Stimulated activated naive CD4-positive, alpha-beta T cell treated with Interleukin-2 at 50 U/mL for 16 hours (primary cell): ENCODE results near the gene GPR37L1.
"Not testable (repeated sequence)": the region's sequence is repeated elsewhere in the genome, so short reads cannot be mapped to it uniquely, and the experiment has no call there.

Experiments used
- DNase-seq: peaks from one replicate; lab custom pipeline; 2025; lab: John Stamatoyannopoulos, UW

The GPR37L1 gene

DNA sequence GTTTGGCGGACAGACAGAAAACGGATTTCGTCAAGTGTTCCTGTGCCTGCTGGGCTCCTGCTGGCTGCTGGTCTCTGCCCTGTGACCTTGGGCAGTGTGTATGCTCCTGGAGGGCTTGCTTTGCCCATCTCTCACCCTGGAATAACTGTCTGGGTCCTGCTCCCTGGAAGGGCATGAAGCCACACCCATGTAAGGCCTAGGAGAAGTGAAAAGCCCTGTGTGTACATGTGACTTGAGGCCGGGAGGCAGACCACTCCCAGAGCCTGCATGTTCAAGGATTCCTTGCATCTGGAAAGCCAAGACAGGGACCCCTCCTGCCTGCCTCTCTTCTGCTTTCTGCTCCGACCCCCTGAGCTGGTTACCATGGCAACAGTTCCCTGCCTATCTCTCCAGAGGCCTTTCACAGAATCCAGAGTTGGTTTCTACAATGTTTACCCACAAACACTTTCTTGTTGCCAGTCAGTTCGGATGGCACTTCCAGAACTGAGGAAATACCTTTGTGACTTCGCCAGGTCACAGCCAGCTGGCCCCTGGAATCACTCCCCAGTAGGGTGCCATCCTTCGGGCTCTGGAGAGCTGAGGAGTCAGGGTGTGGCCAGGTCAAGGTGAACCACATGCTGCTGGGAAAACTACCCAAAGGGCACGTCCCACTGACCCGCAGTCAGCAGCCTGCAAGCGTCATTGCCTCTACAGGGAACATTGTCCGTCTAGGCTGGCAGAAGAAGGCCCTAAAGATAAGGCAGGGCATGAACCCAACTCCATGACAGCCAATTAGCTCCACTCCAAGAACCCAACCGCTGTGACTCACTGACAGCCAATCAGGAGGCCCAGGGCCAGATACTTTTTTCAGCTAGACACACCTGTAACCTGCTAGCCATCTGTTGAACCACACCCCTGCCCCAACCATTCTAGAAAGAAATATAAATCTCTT, 14.7 kb upstream of the GPR37L1 start:
- DNase-seq: no peak

- no peak for DNase-seq
Measured at GRCh38 chr1:202110977-202111376, 11.7 kb upstream of the GPR37L1 start.

GRCh38 chr1:202111589-202111988, 11.1 kb upstream of the GPR37L1 start:
- DNase-seq: not testable (repeated sequence)

DNA sequence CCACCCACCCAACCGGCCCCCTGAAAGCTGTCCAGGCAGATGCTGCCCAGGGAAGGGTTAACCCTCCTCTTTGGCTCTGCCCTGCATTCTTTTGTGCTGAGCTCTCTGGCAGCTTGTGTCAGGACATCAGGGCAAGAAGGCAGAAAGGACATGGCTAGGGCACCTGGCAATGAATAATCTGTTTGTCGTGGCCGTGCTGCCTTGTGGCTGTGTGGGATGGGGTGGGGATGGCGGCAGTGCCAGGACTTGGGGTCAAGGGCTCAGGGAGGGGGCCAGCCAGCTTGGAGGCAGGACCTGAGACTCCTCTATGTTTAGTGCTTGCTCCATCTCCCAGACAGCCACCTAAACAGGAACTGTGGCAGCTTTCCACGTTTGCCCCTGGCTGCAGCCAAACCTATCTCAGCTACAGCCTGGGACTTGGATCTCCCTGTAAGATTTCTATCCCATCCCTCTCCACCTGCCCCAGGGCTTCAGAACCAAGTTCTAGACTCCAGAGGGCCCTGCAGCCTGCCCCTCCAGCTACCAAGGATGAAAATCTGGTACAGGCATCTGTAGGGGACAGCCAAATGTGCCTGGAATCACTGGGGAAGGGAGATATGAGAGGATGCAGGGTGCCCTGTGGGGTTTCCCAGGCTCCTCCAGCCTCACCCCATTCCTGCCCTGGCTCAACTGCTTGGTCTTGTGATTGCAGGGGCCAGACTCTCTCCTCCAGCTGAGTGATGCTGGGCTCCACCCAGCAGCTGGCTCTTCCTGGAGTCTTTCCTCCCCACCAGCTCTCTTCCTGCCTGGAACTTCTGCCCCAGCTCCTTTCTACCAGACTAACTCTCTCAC, 9.6 kb upstream of the GPR37L1 start:
- no peak for DNase-seq

DNA sequence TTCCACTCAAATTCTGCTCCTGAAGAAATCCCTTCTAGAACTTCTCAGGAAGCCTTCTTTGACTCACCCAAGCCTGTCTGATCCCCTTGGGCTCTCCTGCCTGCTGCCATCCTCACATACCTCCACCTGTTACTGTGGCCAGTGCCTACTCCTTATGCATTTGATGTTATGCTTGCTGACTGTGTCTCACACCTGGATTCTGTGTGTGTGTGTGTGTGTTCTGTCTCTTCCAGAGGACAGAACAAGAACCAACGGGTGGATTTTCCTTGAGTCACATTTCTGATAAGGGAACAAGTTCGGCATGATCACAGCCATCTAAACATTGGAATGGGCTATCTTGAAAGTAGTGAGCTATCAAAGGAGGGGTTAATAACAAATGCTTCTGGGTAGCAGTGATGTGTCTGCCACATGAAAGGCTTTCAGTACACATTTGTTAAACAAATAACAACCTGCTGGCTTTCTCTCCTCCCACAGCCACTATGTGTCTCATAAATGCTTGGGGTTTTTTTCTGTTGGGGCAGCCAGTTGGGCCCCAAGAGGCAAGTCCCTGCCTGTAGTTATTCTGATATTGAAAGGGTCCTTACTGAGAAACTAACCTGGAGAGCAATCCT, 8.9 kb upstream of the GPR37L1 start:
- no peak for DNase-seq

DNA sequence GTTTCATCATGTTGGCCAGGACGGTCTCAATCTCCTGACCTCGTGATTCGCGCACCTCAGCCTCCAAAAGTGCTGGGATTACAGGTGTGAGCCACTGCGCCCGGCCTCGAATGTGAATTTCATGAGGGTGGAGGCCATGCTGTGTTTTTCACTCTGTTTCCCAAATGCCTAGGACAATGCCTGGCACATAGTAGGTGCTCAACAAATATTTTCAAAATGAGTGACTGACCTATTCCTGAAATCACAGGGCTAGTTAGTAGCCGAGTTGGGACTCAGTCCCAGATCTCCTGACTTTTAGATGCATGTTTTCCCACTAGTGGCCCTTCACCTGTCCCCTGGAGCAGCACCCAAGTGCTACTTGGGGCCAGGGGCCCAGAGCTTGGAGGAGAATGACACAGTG, 6.4 kb upstream of the GPR37L1 start:
- DNase-seq: no peak

- DNase-seq: no peak
Measured at GRCh38 chr1:202117898-202118371, 4.8 kb upstream of the GPR37L1 start.

- no peak for DNase-seq
Measured at GRCh38 chr1:202121006-202121405, 1.7 kb upstream of the GPR37L1 start.

DNA sequence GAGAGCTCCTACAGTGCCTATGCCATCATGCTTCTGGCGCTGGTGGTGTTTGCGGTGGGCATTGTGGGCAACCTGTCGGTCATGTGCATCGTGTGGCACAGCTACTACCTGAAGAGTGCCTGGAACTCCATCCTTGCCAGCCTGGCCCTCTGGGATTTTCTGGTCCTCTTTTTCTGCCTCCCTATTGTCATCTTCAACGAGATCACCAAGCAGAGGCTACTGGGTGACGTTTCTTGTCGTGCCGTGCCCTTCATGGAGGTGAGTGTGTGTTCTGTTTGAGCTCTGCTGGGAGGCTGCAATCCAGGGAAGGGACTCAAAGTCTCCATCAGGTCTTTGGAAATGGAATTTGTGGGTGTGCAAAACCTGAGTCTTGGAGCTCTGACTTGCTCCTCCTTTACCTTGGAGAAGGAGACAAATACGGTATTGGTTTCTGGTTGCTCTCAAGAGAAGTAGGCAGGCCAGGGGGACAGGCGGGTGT, 658 bp downstream of the GPR37L1 start:
- DNase-seq: no peak

DNA sequence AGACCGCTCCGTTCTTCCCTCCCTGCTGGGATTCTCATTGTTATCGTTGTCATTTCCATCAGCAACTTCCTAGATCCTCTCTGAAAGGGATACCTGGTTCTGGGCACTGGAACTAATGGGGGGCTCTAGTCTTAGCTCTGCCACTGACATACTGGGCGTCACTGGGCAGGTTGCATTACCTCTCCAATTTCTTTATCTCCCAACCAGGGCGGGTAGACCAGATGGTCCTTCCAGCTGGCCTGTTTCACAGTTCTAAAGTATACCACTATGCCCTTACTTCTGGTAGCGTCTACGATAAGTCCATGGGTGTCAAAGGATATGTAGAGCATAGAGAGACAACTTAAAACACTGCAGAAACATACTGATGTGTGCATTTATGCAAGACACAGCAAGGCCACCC, 1.4 kb downstream of the GPR37L1 start:
- no peak for DNase-seq

DNA sequence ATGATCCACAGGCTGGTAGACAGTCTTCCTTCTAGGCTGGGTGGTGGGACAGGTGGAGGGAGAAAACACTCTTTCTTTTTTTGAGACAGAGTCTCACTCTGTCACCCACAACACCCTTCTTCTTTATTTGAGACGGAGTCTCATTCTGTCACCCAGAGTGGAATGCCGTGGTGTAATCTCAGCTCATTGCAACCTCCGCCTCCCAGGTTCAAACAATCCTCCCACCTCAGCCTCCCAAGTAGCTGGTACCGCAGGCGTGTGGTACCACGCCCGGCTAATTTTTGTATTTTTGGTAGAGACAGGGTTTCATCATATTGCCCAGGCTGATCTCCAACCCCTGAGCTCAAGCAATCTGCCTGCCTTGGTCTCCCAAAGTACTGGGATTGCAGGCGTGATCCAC, 2.9 kb downstream of the GPR37L1 start:
- no peak for DNase-seq

DNA sequence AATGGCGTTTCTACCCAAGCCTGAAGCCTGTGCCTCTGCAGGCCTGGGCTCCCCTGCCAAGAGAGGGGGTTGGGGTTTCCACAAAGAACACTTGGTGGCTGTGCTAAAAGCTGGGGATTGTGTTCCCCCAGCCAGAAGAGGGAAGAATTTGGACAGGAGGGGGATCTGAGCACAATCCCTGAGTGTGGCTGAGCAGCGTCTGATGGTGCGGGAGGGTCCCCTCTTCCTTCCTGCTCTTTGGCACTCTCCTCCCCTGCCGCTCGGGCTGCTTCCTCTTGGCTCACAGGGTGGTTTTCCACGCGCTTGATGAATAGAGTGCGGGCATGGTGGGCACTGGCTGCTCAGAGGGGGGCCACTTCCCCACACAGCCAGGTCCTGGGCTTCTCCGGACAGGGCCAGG, 3.7 kb downstream of the GPR37L1 start:
- DNase-seq: no peak

DNA sequence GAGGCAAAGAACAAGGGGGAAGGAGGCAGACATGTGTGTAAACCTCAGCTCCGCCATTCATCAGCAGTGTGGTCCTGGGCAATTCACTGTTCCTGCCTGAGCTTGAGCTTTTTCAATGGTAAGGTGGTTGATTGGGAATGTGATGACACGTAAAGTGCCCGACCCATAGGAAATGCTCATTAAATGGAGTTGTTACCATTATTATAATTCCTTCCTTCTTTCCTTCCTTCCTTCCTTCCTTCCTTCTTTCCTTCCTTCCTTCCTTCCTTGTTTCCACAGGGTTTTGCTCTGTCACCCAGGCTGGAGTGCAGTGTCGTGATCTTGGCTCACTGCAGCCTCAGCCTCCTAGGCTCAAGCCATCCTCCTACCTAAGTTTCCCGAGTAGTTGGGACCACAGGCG, 4.3 kb downstream of the GPR37L1 start:
- no peak for DNase-seq

DNA sequence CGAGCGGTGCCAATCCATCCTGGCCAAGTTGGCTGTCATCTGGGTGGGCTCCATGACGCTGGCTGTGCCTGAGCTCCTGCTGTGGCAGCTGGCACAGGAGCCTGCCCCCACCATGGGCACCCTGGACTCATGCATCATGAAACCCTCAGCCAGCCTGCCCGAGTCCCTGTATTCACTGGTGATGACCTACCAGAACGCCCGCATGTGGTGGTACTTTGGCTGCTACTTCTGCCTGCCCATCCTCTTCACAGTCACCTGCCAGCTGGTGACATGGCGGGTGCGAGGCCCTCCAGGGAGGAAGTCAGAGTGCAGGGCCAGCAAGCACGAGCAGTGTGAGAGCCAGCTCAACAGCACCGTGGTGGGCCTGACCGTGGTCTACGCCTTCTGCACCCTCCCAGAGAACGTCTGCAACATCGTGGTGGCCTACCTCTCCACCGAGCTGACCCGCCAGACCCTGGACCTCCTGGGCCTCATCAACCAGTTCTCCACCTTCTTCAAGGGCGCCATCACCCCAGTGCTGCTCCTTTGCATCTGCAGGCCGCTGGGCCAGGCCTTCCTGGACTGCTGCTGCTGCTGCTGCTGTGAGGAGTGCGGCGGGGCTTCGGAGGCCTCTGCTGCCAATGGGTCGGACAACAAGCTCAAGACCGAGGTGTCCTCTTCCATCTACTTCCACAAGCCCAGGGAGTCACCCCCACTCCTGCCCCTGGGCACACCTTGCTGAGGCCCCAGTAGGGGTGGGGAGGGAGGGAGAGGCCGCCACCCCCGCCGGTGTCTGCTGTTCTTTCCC, 5.3 kb downstream of the GPR37L1 start:
- no peak for DNase-seq

DNA sequence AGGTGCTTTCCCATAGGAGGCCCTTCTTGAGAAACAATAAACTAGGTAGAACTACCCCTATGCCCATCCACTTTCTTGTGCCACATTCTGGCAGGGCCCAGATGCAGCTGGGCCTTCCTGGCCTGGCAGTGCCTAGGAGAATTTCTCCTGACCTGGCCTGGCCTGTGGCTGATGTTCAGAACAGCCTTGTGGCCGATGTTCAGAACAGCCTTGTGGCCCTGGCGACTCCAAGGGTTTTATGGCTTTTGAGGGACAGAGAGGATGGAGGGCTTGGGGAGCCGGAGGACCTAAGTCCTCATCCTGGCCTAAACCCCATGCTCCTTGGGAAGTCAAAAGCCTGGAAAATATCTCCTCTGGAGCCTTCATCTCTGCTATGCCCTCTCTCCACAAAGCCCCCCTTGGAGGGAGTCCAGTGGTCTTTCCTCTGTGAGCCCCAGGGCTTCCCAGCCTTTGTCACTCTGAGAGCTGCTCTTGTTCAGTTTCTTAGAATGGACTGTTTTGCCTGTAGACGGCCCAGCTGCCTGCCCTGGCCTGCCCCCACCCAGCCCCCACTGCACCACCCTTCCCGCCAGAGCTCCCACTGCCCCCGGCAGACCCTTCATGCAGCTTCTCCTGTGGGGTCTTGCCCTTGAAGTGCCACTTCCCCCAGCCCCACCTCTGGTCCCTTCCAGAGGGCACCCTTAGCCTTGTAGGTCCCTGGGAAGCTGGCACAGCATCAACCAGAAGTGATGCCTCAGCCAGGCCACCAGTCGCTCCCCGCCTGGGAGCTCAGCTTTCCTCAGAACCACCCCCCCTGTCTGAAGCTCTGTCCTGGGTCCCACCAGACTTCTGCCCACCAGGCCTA, 7.0 kb downstream of the GPR37L1 start:
- no peak for DNase-seq

- DNase-seq: no peak
Measured at GRCh38 chr1:202130297-202130721, 7.6 kb downstream of the GPR37L1 start.

GRCh38 chr1:202130816-202131522, 8.3 kb downstream of the GPR37L1 start:
- DNase-seq: no peak

DNA sequence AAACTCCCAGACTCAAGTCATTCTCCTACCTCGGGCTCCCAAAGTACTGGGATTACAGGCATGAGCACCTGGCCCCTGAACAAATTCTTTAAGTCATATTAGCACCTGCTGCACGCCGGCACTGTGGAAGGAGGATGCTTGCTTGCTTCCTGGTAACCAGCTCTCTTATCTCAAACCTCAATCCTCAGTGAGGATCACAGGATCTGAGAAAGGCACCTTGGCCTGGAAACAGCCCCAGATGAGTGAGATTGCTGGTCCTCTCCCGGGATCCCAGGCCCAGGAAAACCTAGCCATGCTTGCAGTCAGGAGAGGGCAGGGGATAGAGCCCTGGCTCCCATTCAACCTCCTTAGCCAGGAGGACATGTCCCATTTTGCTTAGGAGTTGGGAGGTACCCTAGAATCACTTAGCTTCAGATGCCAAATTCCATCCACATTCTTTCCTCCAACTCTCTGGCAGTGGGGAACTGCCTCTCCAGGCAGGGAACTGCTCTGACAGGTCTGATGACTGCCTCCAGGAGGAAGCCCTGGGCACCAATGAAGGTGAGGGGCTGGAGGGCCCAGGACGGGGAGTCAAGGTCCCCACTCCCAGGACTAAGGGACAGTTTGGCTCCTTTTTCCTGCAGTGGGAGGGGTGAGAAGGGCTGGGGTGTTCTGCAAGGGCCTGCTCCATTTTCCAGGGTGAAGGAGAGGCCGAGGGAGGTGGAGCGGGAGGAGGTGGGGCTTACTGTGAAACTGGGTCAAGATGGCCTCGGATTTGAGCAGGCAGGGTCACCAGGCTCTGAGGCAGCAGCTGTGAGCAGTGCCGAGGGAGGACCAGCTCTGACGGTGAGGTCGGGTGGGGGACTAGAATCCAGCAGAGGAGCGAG, 9.5 kb downstream of the GPR37L1 start:
- DNase-seq: no peak

DNA sequence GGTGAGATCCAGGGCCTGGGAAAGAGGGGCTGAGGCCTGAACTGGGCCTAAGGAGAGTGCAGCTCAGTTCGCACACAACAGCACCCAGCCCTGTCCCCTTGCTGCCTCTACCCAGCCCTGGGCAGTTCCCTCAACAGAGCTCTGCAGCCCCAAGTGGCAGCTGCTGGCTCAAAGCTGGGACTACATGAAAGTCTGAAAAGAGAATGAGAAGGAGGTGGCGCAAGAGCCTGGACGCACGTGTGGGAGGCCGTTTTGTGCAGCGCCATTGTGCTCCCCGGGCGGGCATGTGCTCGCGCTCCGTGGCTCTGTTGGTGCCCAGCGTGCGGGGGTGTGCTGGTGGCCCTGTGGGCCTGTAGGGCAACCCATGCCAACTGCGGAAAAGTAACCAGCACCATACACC, 10.3 kb downstream of the GPR37L1 start:
- DNase-seq: no peak
